Uterus (tissue), 4 donors: ENCODE results near the gene SRGAP2C. TPM values are rescaled to one million over a fixed set of nuclear protein-coding genes. Genes with fewer than 3 reads are reported as not detected.
"Not testable (repeated sequence)": the region's sequence is repeated elsewhere in the genome, so short reads cannot be mapped to it uniquely, and the experiment has no call there.

Source experiments
- DNase-seq, 2 donors: peaks; one replicate each; pipeline ENCODE4 v3.0.0-alpha.2; 2019 to 2020
- H3K27ac ChIP-seq, 2 donors: fragments of 200-600 bp; sonication (generic); 1 replicate in 1 of 2; 2 replicates in 1 of 2; pipeline ENCODE4 v1.5.1; 2016 to 2018
- H3K27me3 ChIP-seq, 2 donors: fragments of 200-600 bp; sonication (generic); one replicate each; pipeline ENCODE4 v1.5.1; 2018 to 2019; ENCODE audit warnings: control low read depth in 1 of 2
- H3K36me3 ChIP-seq, 2 donors: fragments of 200-600 bp; sonication (generic); one replicate each; pipeline ENCODE4 v1.5.1; 2019; ENCODE audit warnings: control low read depth in 1 of 2
- H3K4me1 ChIP-seq, 2 donors: fragments of 200-600 bp; sonication (generic); one replicate each; pipeline ENCODE4 v1.5.1; 2018 to 2019; ENCODE audit warnings: control low read depth in 1 of 2
- H3K4me3 ChIP-seq, 2 donors: fragments of 200-600 bp; sonication (generic); 1 replicate in 1 of 2; 2 replicates in 1 of 2; pipeline ENCODE4 v1.5.1; 2018 to 2019; ENCODE audit warnings: mild to moderate bottlenecking in 1 of 2
- H3K9me3 ChIP-seq, 2 donors: fragments of 200-600 bp; sonication (generic); one replicate each; pipeline ENCODE4 v1.5.1; 2019; ENCODE audit warnings: control low read depth in 1 of 2
- CTCF ChIP-seq, 4 experiments: fragments of 200-600 bp in 2 of 4; fragments of 450-650 bp in 2 of 4; sonication (generic) in 2 of 4; IDR thresholded peaks; one replicate each; pipeline ENCODE4 v1.5.1; 2016 to 2019; ENCODE audit warnings: antibody characterized with exemption in 4 of 4, mild to moderate bottlenecking in 2 of 4, moderate library complexity in 1 of 4
- POLR2A ChIP-seq, 2 donors: fragments of 450-650 bp; IDR thresholded peaks; one replicate each; pipeline ENCODE4 v1.6.1; 2016; ENCODE audit warnings: antibody characterized with exemption in 2 of 2, mild to moderate bottlenecking in 1 of 2, moderate library complexity in 1 of 2
- intact Hi-C: fragments of 100-400 bp; cut with DNase I; formaldehyde crosslinking; loops from one replicate; pipeline ENCODE4 v1.15.1; 2023; ENCODE audit warnings: low total_unique reads
- total RNA-seq, 4 donors: library from RNA; depleted of rRNA in 3 of 4; stranded (reverse); fragments of >200 nt in 3 of 4; gene quantifications; one replicate each; pipeline versions ENCODE4 v1.1.0 to v1.2.4, GENCODE V29; 2014 to 2023
- donor health status: DM: yes; HTN: yes; CAD: no.

SRGAP2C gene
- total RNA-seq, 4 donors from 2014 or later, result 17.6 to 47.6 (median 32.4) TPM

DNA sequence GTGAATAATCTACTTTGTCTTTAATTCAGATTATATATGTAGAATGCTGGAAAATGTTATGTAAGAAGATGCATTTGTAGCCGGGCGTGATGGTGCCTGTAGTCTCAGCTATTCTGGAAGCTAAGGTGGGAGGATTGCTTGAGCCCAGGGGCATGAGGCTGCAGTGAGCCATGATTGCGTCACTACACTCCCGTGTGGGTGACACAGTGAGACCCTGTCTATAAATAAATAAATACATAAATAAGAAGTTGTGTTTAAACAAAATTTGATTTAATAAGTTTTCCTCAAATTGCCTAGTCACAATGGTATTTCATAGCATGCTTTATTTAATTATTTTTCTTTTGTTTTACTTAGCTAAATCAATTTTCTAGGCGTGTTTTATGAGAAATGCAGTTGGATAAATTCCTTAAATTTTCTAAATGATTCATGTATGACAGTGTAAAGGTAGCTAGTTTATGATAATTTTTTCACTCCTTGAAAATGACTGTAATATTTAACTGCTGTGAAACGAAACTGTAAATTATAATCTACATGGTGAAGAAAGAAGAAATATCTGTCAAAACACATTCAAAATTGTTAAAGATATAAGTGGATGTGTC, 232.6 kb downstream of the SRGAP2C start:
- intact Hi-C loops, result no loop called here
- no peaks in the 10 kb centered on the region for H3K4me1 ChIP-seq
- no peak overlapping the region for H3K4me3 ChIP-seq
- no peaks in the 10 kb centered on the region for H3K36me3 ChIP-seq
- no peak overlapping the region for H3K27ac ChIP-seq
- H3K27me3 ChIP-seq, result peaks cover 0 to 13% of the 10 kb centered on the region in 2 donors
- TF ChIP-seq CTCF (IDR thresholded peaks at IDR 0.05) (no peak), POLR2A (IDR thresholded peaks at IDR 0.05) (no peak)
- no peak for DNase-seq
- no peaks in the 10 kb centered on the region for H3K9me3 ChIP-seq

GRCh38 chr1:121418369-121419049, 233.7 kb downstream of the SRGAP2C start:
- intact Hi-C loops, result no loop called here
- TF ChIP-seq POLR2A (IDR thresholded peaks at IDR 0.05) (no peak), CTCF (IDR thresholded peaks at IDR 0.05) (no peak)

DNA sequence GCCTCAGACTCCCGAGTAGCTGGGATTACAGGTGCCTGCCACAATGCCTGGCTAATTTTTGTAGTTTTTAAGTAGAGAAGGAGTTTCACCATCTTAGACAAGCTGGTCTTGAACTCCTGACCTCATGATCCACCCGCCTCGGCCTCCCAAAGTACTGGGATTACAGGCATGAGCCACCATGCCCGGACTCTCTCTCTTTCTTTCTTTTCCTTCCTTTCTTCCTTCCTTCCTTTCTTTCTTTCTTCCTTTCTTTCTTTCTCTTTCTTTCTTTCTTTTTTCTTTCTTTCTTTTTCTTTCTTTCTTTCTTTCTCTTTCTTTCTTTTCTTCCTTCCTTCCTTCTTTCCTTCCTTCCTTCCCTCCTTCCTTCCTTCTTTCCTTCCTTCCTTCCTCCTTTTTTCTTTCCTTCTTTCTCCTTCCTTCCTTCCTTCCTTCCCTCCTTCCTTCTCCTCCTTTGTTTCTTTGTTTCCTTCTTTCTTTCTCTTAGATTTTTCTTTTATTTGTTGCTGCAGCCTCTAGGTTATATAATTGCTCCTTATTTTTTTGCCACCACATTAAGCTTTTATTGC, 234.4 kb downstream of the SRGAP2C start:
- H3K27me3 ChIP-seq, result peaks cover 0 to 13% of the 10 kb centered on the region in 2 donors
- H3K27ac ChIP-seq, H3K4me1 ChIP-seq, DNase-seq, H3K4me3 ChIP-seq, H3K9me3 ChIP-seq, intact Hi-C loops, H3K36me3 ChIP-seq: not testable (repeated sequence)

More at GRCh38 chr1:121418369-121419049, 233.7 kb downstream of the SRGAP2C start:
- Histone ChIP-seq H3K36me3 (no peaks in the 10 kb centered on the region), H3K27me3 (peaks cover 0 to 13% of the 10 kb centered on the region in 2 donors), H3K4me1 (no peaks in the 10 kb centered on the region), H3K4me3 (no peak overlapping the region), H3K9me3 (no peaks in the 10 kb centered on the region), H3K27ac (no peak overlapping the region)
- DNase-seq, result no peak

DNA sequence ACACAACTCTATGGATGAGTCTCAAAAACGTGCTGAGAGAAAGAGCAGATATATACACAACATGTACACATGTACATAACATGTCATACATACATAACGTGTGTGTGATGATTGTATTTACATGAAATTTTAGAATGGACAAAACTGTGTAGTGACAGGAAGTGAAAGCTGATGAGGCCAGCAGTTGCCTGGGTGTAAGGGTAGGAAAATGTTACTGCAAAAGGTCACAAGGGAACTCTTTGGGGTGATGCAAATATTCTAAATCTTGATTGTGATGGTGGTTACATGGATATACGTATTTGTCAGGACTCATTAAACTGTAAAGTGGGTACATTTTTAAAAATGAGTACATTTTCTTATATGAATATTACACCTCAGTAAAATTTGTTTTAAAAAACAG, 236.7 kb downstream of the SRGAP2C start:
- H3K4me3 ChIP-seq, H3K36me3 ChIP-seq, H3K9me3 ChIP-seq, H3K27ac ChIP-seq, DNase-seq, H3K4me1 ChIP-seq, intact Hi-C loops: not testable (repeated sequence)
- peaks cover 0 to 12% of the 10 kb centered on the region in 2 donors for H3K27me3 ChIP-seq

DNA sequence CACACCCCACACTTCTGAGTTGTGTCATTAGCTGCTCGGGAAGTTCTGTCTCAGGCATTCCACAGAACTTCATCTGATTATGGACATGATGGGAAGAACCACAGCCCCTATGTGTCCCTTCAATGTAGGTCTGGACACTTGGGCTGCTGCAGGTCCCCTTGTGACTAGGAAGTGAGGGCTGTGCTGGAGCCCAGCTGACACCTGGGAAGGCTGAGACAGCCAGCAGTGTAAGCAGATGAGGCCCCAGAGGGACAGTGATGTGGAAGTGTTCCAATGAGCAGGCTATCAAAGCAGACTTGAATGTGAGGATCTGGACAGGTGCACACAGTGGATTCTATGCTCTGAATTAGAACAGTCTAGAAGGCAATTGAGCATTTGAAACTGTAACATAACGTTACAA, 239.2 kb downstream of the SRGAP2C start:
- H3K4me1 ChIP-seq, DNase-seq, H3K9me3 ChIP-seq, H3K36me3 ChIP-seq, H3K27me3 ChIP-seq, intact Hi-C loops, H3K27ac ChIP-seq, H3K4me3 ChIP-seq: not testable (repeated sequence)

- H3K36me3 ChIP-seq, H3K4me1 ChIP-seq, H3K27me3 ChIP-seq, H3K27ac ChIP-seq, DNase-seq, H3K4me3 ChIP-seq, intact Hi-C loops, H3K9me3 ChIP-seq: not testable (repeated sequence)
Measured at GRCh38 chr1:121433517-121433916, 248.7 kb downstream of the SRGAP2C start.

GRCh38 chr1:121438862-121439261, 254.1 kb downstream of the SRGAP2C start:
- intact Hi-C loops, DNase-seq: not testable (repeated sequence)

More at GRCh38 chr1:121438862-121439261, 254.1 kb downstream of the SRGAP2C start:
- H3K27ac ChIP-seq, H3K9me3 ChIP-seq, H3K4me1 ChIP-seq, H3K36me3 ChIP-seq, H3K4me3 ChIP-seq, H3K27me3 ChIP-seq: not testable (repeated sequence)
